ENCODE measurements around the gene ZNF608. TPM values are rescaled to one million over a fixed set of nuclear protein-coding genes. Genes with fewer than 3 reads are reported as not detected.

The ZNF608 gene
- total and polyA plus RNA-seq, 4 experiments from 2014 or later = not detected

DNA sequence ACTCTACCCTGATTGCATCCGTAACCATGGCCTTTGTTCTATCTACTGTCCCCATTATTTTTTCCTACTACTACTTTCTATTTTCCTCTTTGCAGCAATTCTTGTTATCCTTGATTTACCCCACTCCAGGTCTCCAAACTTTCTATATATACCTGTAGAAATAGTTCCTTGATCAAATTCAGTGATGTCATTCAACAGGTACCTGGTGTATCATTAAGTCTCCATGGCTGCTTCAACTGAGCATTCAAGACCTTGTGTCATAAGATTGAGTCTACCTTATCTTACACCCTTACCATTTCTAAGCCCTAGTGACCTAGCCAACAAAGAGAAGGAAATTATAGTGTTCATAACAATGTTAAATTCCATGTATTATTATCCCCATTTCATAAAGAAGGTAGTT, 35.8 kb upstream of the ZNF608 start:
- Mint-ChIP-seq H3K36me3 (no peaks in the 10 kb centered on the region), H3K9me3 (peaks cover 0 to 5% (median 0%) of the 10 kb centered on the region in 8 donors), H3K4me1 (no peaks in the 10 kb centered on the region), H3K27me3 (no peaks in the 10 kb centered on the region), H3K27ac (no peak overlapping the region), H3K4me3 (no peak overlapping the region)
- intact Hi-C loops (cut with micrococcal nuclease) = no loop called here
- no peak for DNase-seq
- Histone ChIP-seq H3K9me3 (ENCODE audit: control insufficient read depth in 1 of 2, low read length in 2 of 2) (no peaks in the 10 kb centered on the region), H3K4me1 (ENCODE audit: insufficient read depth, low read length) (no peaks in the 10 kb centered on the region), H3K4me3 (ENCODE audit: low read length in 2 of 2) (no peak overlapping the region), H3K27me3 (ENCODE audit: insufficient read depth, low read length) (no peaks in the 10 kb centered on the region), H3K36me3 (ENCODE audit: insufficient read depth, low read length) (no peaks in the 10 kb centered on the region), H3K27ac (ENCODE audit: low read depth, low read length) (no peak overlapping the region)
- ChIA-PET POLR2A (ENCODE audit: partially characterized antibody) (no interaction called here), CTCF (ENCODE audit: partially characterized antibody) (no interaction called here)

DNA sequence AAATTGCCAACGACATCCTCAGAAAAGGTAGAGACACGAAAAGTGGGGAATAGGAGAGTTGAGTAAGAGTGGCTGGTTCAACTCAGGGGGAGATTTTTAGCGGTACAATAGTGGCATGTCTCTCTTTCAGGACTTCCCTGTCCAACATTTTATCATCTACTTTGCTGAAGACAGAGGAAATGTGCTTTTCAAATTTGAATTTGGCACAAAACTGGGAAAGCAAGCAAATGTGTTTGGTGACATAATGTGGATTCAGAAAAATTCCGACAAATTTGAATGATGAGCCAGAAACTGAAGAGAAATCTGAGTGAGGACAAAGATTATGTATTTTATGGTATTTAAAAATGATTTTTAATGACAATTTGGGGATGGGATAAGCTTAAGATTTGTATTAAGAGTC, 33.6 kb upstream of the ZNF608 start:
- Mint-ChIP-seq H3K36me3 (no peaks in the 10 kb centered on the region), H3K4me3 (no peak overlapping the region), H3K27me3 (no peaks in the 10 kb centered on the region), H3K9me3 (peaks cover 0 to 5% (median 0%) of the 10 kb centered on the region in 8 donors), H3K4me1 (no peaks in the 10 kb centered on the region), H3K27ac (no peak overlapping the region)
- Histone ChIP-seq H3K9me3 (ENCODE audit: control insufficient read depth in 1 of 2, low read length in 2 of 2) (no peaks in the 10 kb centered on the region), H3K36me3 (ENCODE audit: insufficient read depth, low read length) (no peaks in the 10 kb centered on the region), H3K4me3 (ENCODE audit: low read length in 2 of 2) (no peak overlapping the region), H3K27ac (ENCODE audit: low read depth, low read length) (no peak overlapping the region), H3K4me1 (ENCODE audit: insufficient read depth, low read length) (no peaks in the 10 kb centered on the region), H3K27me3 (ENCODE audit: insufficient read depth, low read length) (no peaks in the 10 kb centered on the region)
- no peak for DNase-seq
- POLR2A ChIA-PET (ENCODE audit: partially characterized antibody) = no interaction called here
- CTCF ChIA-PET (ENCODE audit: partially characterized antibody) = no interaction called here
- intact Hi-C loops (cut with micrococcal nuclease) = no loop called here

DNA sequence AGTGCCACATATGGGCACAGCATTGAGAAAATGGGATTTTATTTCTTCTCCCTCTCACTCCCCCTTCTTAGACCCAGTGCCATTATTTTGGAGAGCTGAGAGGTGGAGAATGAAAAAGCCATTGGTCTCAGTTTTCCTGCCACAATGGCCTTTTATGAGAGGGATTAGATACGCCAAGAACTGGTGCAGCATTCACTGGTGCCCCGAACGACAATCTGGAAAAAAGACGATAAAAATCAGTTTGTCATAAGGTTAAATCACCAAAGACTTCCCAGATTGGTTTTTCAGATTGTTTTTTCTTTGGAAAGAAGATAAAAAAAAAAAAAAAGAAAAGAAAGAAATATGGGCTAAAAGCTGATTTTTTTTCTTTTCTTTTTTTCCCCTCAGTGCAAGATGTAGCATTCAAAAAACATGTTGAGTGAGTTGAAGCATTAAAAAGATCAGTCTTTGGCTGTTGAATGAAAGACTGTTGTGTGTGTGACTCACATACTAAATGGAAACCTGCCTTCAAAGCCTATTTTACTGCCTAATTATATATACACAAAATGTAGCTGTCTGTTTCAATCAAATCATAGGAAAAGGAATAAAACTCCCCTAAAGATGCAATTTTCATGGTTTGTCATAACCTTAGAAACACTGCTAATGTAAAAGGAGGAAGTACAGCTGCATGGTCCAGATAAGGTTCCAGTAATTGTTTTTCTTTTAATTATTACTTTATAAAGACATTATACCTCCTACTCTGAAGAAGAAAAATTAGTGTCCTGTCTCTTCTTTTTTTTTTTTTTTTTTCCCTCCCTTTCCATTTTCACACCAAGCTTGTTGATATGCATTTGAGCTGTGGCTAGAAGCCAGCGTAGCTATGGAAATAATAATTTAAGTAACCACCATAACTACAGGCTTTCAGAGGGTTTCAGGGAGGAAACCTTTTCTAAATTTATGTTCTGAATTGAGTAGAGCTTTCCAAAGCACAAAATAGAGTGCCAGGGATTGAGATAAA, 27.2 kb upstream of the ZNF608 start:
- no peaks in the 10 kb centered on the region for H3K4me1 Mint-ChIP-seq
- H3K4me3 Mint-ChIP-seq = no peak overlapping the region
- H3K27ac Mint-ChIP-seq = no peak overlapping the region
- no peaks in the 10 kb centered on the region for H3K36me3 Mint-ChIP-seq
- Histone ChIP-seq H3K4me1 (ENCODE audit: insufficient read depth, low read length) (no peaks in the 10 kb centered on the region), H3K27me3 (ENCODE audit: insufficient read depth, low read length) (no peaks in the 10 kb centered on the region), H3K4me3 (ENCODE audit: low read length in 2 of 2) (no peak overlapping the region), H3K9me3 (ENCODE audit: control insufficient read depth in 1 of 2, low read length in 2 of 2) (no peaks in the 10 kb centered on the region), H3K36me3 (ENCODE audit: insufficient read depth, low read length) (no peaks in the 10 kb centered on the region), H3K27ac (ENCODE audit: low read depth, low read length) (no peak overlapping the region)
- CTCF ChIA-PET (ENCODE audit: partially characterized antibody) = interaction anchor here (1.1 kb wide), 1 partner anchor 11 kb away, joined by 3 read pairs; no protein-coding TSS in a partner anchor
- H3K27me3 Mint-ChIP-seq = no peaks in the 10 kb centered on the region
- peaks cover 0 to 6% (median 2%) of the 10 kb centered on the region in 8 donors for H3K9me3 Mint-ChIP-seq
- POLR2A ChIA-PET (ENCODE audit: partially characterized antibody) = interaction anchor here (0.6 kb wide), 1 partner anchor 29 kb away, joined by 3 read pairs; no protein-coding TSS in a partner anchor
- intact Hi-C loops (cut with micrococcal nuclease) = no loop called here
- DNase-seq = no peak

DNA sequence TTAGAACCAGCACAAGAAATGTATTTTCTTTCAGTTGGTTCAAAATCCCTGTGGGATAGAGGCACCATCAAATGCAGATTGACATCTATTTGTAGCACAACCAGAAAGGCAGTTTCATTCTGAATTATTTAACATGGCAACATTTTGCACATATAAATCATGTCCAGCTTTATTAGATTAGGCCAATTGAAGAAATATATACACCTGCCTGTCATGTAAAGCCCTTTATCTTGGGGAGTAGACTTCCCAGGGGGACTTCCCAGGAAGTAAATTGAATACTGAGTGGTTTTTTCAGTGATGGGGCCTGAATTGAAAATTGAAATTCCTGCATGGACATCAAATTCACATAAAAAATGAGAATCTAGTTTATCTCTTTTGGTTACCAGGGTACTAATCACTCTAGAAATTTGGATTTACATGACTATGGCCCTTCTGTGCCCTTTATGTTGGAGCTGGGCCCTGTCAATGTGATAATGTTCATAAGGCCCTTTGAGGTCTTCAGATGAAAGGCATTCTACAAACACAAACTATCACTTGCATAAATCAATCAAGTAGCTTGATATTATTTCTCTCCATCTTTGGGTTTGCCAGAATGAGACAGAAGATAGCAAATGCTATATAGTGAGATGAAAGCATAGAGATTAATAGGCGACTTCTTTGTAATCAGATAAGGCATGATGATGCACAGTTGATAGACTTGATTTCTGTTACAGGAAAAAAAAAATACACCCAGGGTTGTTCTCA, 26.2 kb upstream of the ZNF608 start:
- H3K4me1 Mint-ChIP-seq = no peaks in the 10 kb centered on the region
- intact Hi-C loops (cut with micrococcal nuclease) = no loop called here
- H3K27ac Mint-ChIP-seq = no peak overlapping the region
- H3K9me3 Mint-ChIP-seq = peaks cover 0 to 4% (median 2%) of the 10 kb centered on the region in 8 donors
- ChIA-PET POLR2A (ENCODE audit: partially characterized antibody) (no interaction called here), CTCF (ENCODE audit: partially characterized antibody) (no interaction called here)
- no peak overlapping the region for H3K4me3 Mint-ChIP-seq
- Histone ChIP-seq H3K27me3 (ENCODE audit: insufficient read depth, low read length) (no peaks in the 10 kb centered on the region), H3K27ac (ENCODE audit: low read depth, low read length) (no peak overlapping the region), H3K4me3 (ENCODE audit: low read length in 2 of 2) (no peak overlapping the region), H3K4me1 (ENCODE audit: insufficient read depth, low read length) (no peaks in the 10 kb centered on the region), H3K36me3 (ENCODE audit: insufficient read depth, low read length) (no peaks in the 10 kb centered on the region), H3K9me3 (ENCODE audit: control insufficient read depth in 1 of 2, low read length in 2 of 2) (no peaks in the 10 kb centered on the region)
- no peaks in the 10 kb centered on the region for H3K36me3 Mint-ChIP-seq
- DNase-seq = no peak
- H3K27me3 Mint-ChIP-seq = no peaks in the 10 kb centered on the region

DNA sequence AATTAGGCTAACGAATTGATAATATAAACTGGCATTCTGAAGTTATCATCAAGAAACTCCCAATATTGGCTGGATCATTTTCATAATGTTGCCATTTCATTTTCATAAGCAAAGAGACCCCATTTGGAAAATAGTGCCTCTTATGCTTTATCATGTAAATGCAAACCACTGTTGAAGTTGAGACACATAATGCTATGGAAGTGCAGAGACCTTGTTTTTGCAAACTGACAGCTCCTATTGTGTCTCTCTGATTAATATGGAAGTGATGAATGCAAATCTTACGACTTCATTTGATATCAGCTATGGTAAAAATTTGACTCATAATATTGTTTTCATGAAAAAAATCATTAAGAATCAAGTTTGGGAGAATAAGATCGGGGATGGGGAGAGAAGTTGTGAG, 25.3 kb upstream of the ZNF608 start:
- intact Hi-C loops (cut with micrococcal nuclease) = no loop called here
- Mint-ChIP-seq H3K27me3 (no peaks in the 10 kb centered on the region), H3K27ac (no peak overlapping the region), H3K4me1 (no peaks in the 10 kb centered on the region), H3K36me3 (no peaks in the 10 kb centered on the region), H3K4me3 (no peak overlapping the region), H3K9me3 (peaks cover 0 to 5% (median 2%) of the 10 kb centered on the region in 8 donors)
- H3K36me3 ChIP-seq (ENCODE audit: insufficient read depth, low read length) = no peaks in the 10 kb centered on the region
- no peak overlapping the region for H3K4me3 ChIP-seq (ENCODE audit: low read length in 2 of 2)
- no peaks in the 10 kb centered on the region for H3K4me1 ChIP-seq (ENCODE audit: insufficient read depth, low read length)
- no peak overlapping the region for H3K27ac ChIP-seq (ENCODE audit: low read depth, low read length)
- ChIA-PET CTCF (ENCODE audit: partially characterized antibody) (no interaction called here), POLR2A (ENCODE audit: partially characterized antibody) (no interaction called here)
- H3K9me3 ChIP-seq (ENCODE audit: control insufficient read depth in 1 of 2, low read length in 2 of 2) = no peaks in the 10 kb centered on the region
- DNase-seq = no peak
- H3K27me3 ChIP-seq (ENCODE audit: insufficient read depth, low read length) = no peaks in the 10 kb centered on the region

DNA sequence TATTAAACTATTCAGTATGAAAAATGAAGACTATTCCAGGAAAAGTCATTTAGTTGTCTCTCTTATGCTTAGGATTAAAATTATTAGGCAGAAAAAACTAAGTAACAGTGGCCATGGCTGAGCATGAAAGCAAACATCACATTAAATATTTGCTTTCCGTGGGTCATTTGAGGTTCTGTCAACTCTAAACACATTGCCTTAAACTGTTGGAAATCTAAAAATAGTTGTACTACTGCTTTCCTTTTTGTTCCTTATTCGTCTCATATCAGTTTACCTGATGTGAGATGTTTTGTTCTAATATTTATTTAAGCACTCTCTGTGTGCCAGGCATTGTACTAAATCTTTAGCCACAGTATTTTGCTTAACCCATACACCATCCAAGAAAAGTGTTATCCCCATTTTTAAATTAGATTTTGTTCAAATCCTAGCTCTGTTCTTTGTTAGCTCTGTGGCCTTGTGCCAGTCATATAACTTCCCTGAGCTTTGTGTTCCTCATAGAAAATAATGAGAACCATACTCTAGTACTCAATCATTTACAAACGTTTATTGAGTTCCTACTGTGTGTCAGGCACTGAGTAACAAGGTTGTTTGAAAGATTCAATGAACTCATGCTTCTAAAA, 18.7 kb upstream of the ZNF608 start:
- POLR2A ChIA-PET (ENCODE audit: partially characterized antibody) = no interaction called here

DNA sequence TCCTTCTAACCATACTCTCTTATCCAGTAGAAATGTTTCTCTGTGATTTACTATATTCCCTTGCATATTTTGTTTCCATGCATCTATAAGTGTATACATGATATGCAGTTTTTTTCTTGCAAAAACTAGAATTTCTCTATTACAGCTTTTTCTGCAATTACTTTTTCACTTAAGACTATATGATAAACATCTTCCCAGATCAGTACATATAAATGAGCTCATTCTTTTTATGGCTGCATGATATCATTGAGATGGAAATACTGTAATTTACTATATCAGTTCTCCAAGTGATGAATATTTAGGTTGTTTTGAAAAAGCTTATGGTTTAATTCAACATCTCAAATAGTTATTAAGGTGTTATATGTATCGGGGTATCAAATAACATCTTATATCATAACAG, 18.1 kb upstream of the ZNF608 start:
- Histone ChIP-seq H3K27me3 (ENCODE audit: insufficient read depth, low read length) (no peaks in the 10 kb centered on the region), H3K4me1 (ENCODE audit: insufficient read depth, low read length) (no peaks in the 10 kb centered on the region), H3K36me3 (ENCODE audit: insufficient read depth, low read length) (no peaks in the 10 kb centered on the region), H3K9me3 (ENCODE audit: control insufficient read depth in 1 of 2, low read length in 2 of 2) (no peaks in the 10 kb centered on the region), H3K4me3 (ENCODE audit: low read length in 2 of 2) (no peak overlapping the region), H3K27ac (ENCODE audit: low read depth, low read length) (no peak overlapping the region)
- H3K4me3 Mint-ChIP-seq = no peak overlapping the region
- H3K4me1 Mint-ChIP-seq = no peaks in the 10 kb centered on the region
- H3K27ac Mint-ChIP-seq = no peak overlapping the region
- intact Hi-C loops (cut with micrococcal nuclease) = no loop called here
- H3K9me3 Mint-ChIP-seq = peaks cover 0 to 8% (median 1%) of the 10 kb centered on the region in 8 donors
- CTCF ChIA-PET (ENCODE audit: partially characterized antibody) = no interaction called here
- H3K27me3 Mint-ChIP-seq = no peaks in the 10 kb centered on the region
- H3K36me3 Mint-ChIP-seq = no peaks in the 10 kb centered on the region
- DNase-seq = no peak
- POLR2A ChIA-PET (ENCODE audit: partially characterized antibody) = no interaction called here

More for the DNA sequence above, 18.7 kb upstream of the ZNF608 start:
- no peaks in the 10 kb centered on the region for H3K4me1 ChIP-seq (ENCODE audit: insufficient read depth, low read length)
- H3K4me3 Mint-ChIP-seq = no peak overlapping the region
- no peaks in the 10 kb centered on the region for H3K36me3 Mint-ChIP-seq
- H3K4me1 Mint-ChIP-seq = no peaks in the 10 kb centered on the region
- no peaks in the 10 kb centered on the region for H3K9me3 ChIP-seq (ENCODE audit: control insufficient read depth in 1 of 2, low read length in 2 of 2)
- H3K4me3 ChIP-seq (ENCODE audit: low read length in 2 of 2) = no peak overlapping the region
- no peak overlapping the region for H3K27ac Mint-ChIP-seq
- no peak for DNase-seq
- H3K27me3 Mint-ChIP-seq = no peaks in the 10 kb centered on the region
- no peak overlapping the region for H3K27ac ChIP-seq (ENCODE audit: low read depth, low read length)
- CTCF ChIA-PET (ENCODE audit: partially characterized antibody) = no interaction called here
- no peaks in the 10 kb centered on the region for H3K27me3 ChIP-seq (ENCODE audit: insufficient read depth, low read length)
- H3K36me3 ChIP-seq (ENCODE audit: insufficient read depth, low read length) = no peaks in the 10 kb centered on the region
- H3K9me3 Mint-ChIP-seq = peaks cover 0 to 10% (median 3%) of the 10 kb centered on the region in 8 donors
- intact Hi-C loops (cut with micrococcal nuclease) = no loop called here
